HG02642 (cell line): Measurements from ENCODE around the gene FAM89B.

Source experiments
- ATAC-seq: cut with Tn5 transposase; IDR thresholded peaks from one replicate; pipeline ENCODE4 v1.9.1; 2021; ENCODE audit warnings: mild to moderate bottlenecking; ENCODE audit not compliant: unreplicated experiment, poor library complexity

The FAM89B gene

GRCh38 chr11:65585396-65586246, 13.3 kb downstream of the FAM89B start:
- ATAC-seq: no peak

GRCh38 chr11:65586247-65586630, 13.9 kb downstream of the FAM89B start:
- no peak for ATAC-seq

- ATAC-seq: no peak
Observed at GRCh38 chr11:65586676-65587075, 14.3 kb downstream of the FAM89B start.

GRCh38 chr11:65588199-65589054, 16.1 kb downstream of the FAM89B start:
- peak; percentile 78 for ATAC-seq

GRCh38 chr11:65589444-65590239, 17.3 kb downstream of the FAM89B start:
- no peak for ATAC-seq

GRCh38 chr11:65590240-65590738, 18.0 kb downstream of the FAM89B start:
- ATAC-seq: no peak

GRCh38 chr11:65591939-65592857, 19.9 kb downstream of the FAM89B start:
- ATAC-seq: no peak

- ATAC-seq: no peak
Observed at GRCh38 chr11:65592858-65593517, 20.6 kb downstream of the FAM89B start.

- ATAC-seq: no peak
Observed at GRCh38 chr11:65593518-65594414, 21.4 kb downstream of the FAM89B start.

GRCh38 chr11:65595131-65595530, 22.8 kb downstream of the FAM89B start:
- ATAC-seq: no peak

GRCh38 chr11:65595543-65596281, 23.4 kb downstream of the FAM89B start, which contains the start of gene KCNK7:
Gene KCNK7, minus strand, starts transcription at chr11:65595800. Its CDS starts 28 bp downstream, at chr11:65595772.
- ATAC-seq: no peak

GRCh38 chr11:65596520-65596919, 24.2 kb downstream of the FAM89B start:
- ATAC-seq: no peak

GRCh38 chr11:65598258-65598699, 25.9 kb downstream of the FAM89B start:
- no peak for ATAC-seq

- ATAC-seq: no peak
Observed at GRCh38 chr11:65599216-65599954, 27.0 kb downstream of the FAM89B start.

- no peak for ATAC-seq
Observed at GRCh38 chr11:65599955-65600246, 27.6 kb downstream of the FAM89B start.

GRCh38 chr11:65604258-65604657, 31.9 kb downstream of the FAM89B start:
- no peak for ATAC-seq
